ENCODE data around the gene TRAF1. TPM values are rescaled to one million over a fixed set of nuclear protein-coding genes. Genes with fewer than 3 reads are reported as not detected.

TRAF1 gene
- total RNA-seq, 3 donors from 2014 or later = 2.9 to 5.5 (median 3.8) TPM

- no peaks in the 10 kb centered on the region for H3K36me3 ChIP-seq (ENCODE audit: low read depth)
- no peaks in the 10 kb centered on the region for H3K9me3 ChIP-seq
- no peak for TF ChIP-seq CTCF (IDR thresholded peaks at IDR 0.05)
- peaks cover 9% of the 10 kb centered on the region for H3K4me1 ChIP-seq (ENCODE audit: low read depth)
- H3K4me3 ChIP-seq = no peak overlapping the region
- ATAC-seq (no peak), DNase-seq (no peak)
- intact Hi-C loops (cut with DNase I, micrococcal nuclease) = no loop called here
These were observed 58.8 kb downstream of the TRAF1 start for GRCh38 chr9:120867676-120868338.

GRCh38 chr9:120866651-120867050, 59.9 kb downstream of the TRAF1 start:
- DNase-seq = no peak
- H3K36me3 ChIP-seq (ENCODE audit: low read depth) = no peaks in the 10 kb centered on the region
- peaks cover 9% of the 10 kb centered on the region for H3K4me1 ChIP-seq (ENCODE audit: low read depth)
- no peak for TF ChIP-seq CTCF (IDR thresholded peaks at IDR 0.05)
- intact Hi-C loops (cut with DNase I, micrococcal nuclease) = no loop called here
- H3K9me3 ChIP-seq = no peaks in the 10 kb centered on the region
- no peak overlapping the region for H3K4me3 ChIP-seq
- ATAC-seq = no peak

GRCh38 chr9:120865809-120866208, 60.8 kb downstream of the TRAF1 start:
- no peak overlapping the region for H3K4me3 ChIP-seq
- intact Hi-C loops (cut with DNase I, micrococcal nuclease) = no loop called here
- no peak for ATAC-seq
- peaks cover 9% of the 10 kb centered on the region for H3K4me1 ChIP-seq (ENCODE audit: low read depth)
- no peaks in the 10 kb centered on the region for H3K36me3 ChIP-seq (ENCODE audit: low read depth)
- no peaks in the 10 kb centered on the region for H3K9me3 ChIP-seq
- DNase-seq = no peak
- no peak for TF ChIP-seq CTCF (IDR thresholded peaks at IDR 0.05)

GRCh38 chr9:120865176-120865575, 61.4 kb downstream of the TRAF1 start:
- TF ChIP-seq CTCF (IDR thresholded peaks at IDR 0.05) = no peak
- H3K4me1 ChIP-seq (ENCODE audit: low read depth) = peaks cover 9% of the 10 kb centered on the region
- ATAC-seq (no peak), DNase-seq (no peak)
- no peaks in the 10 kb centered on the region for H3K9me3 ChIP-seq
- intact Hi-C loops (cut with DNase I, micrococcal nuclease) = no loop called here
- no peak overlapping the region for H3K4me3 ChIP-seq
- no peaks in the 10 kb centered on the region for H3K36me3 ChIP-seq (ENCODE audit: low read depth)

GRCh38 chr9:120864719-120865118, 61.9 kb downstream of the TRAF1 start:
- Histone ChIP-seq H3K4me3 (no peak overlapping the region), H3K9me3 (no peaks in the 10 kb centered on the region), H3K36me3 (ENCODE audit: low read depth) (no peaks in the 10 kb centered on the region), H3K4me1 (ENCODE audit: low read depth) (peaks cover 9% of the 10 kb centered on the region)
- intact Hi-C loops (cut with DNase I, micrococcal nuclease) = no loop called here
- TF ChIP-seq CTCF (IDR thresholded peaks at IDR 0.05) = no peak
- DNase-seq (no peak), ATAC-seq (no peak)

GRCh38 chr9:120863833-120864232, 62.8 kb downstream of the TRAF1 start:
- DNase-seq (no peak), ATAC-seq (no peak)
- intact Hi-C loops (cut with DNase I, micrococcal nuclease) = no loop called here
- no peaks in the 10 kb centered on the region for H3K36me3 ChIP-seq (ENCODE audit: low read depth)
- no peaks in the 10 kb centered on the region for H3K9me3 ChIP-seq
- no peak overlapping the region for H3K4me3 ChIP-seq
- no peak for TF ChIP-seq CTCF (IDR thresholded peaks at IDR 0.05)
- H3K4me1 ChIP-seq (ENCODE audit: low read depth) = peaks cover 4% of the 10 kb centered on the region

Data from mucosa of descending colon (tissue), 3 donors.